HL-60 (cell line): ENCODE data around the gene TMEM244.

Experiments
- GABPA ChIP-seq: IDR thresholded peaks from 2 replicates; pipeline ENCODE4 v1.6.1; 2012; ENCODE audit warnings: low read depth
- POLR2AphosphoS5 ChIP-seq: IDR thresholded peaks from 2 replicates; pipeline ENCODE4 v1.6.1; 2012; ENCODE audit warnings: low read depth
- SPI1 ChIP-seq: IDR thresholded peaks from 2 replicates; pipeline ENCODE4 v1.6.1; 2012; ENCODE audit warnings: low read depth, mild to moderate bottlenecking, borderline replicate concordance
- TF ChIP-seq, protein P1 (sequence below): IDR thresholded peaks from one replicate; pipeline ENCODE4 v1.5.1; 2011; ENCODE audit warnings: low read length, control low read depth, inconsistent platforms; ENCODE audit not compliant: insufficient read depth

DNA sequence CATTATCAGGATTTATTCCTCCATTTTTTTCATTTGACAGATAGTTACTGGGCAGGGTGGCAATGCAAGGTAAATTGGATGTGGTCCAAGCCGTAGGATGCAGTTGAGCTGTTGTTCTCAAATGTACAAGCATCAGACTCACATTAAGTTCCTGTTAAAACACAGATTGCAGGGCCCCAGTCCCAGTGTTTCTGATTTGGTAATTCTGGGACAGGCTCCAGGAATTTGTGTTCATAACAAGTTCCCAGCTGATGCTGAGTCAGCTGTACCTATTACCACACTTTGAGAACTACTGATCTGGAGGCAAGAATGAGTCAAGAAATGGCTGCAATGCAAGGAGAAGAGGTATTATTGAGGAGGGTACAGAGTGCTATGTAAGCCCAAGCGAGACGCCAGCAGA, 11.7 kb downstream of the TMEM244 start:
- TF ChIP-seq, protein P1, sequence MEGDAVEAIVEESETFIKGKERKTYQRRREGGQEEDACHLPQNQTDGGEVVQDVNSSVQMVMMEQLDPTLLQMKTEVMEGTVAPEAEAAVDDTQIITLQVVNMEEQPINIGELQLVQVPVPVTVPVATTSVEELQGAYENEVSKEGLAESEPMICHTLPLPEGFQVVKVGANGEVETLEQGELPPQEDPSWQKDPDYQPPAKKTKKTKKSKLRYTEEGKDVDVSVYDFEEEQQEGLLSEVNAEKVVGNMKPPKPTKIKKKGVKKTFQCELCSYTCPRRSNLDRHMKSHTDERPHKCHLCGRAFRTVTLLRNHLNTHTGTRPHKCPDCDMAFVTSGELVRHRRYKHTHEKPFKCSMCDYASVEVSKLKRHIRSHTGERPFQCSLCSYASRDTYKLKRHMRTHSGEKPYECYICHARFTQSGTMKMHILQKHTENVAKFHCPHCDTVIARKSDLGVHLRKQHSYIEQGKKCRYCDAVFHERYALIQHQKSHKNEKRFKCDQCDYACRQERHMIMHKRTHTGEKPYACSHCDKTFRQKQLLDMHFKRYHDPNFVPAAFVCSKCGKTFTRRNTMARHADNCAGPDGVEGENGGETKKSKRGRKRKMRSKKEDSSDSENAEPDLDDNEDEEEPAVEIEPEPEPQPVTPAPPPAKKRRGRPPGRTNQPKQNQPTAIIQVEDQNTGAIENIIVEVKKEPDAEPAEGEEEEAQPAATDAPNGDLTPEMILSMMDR = no peak
- no peak for TF ChIP-seq POLR2AphosphoS5
- no peak for TF ChIP-seq SPI1
- TF ChIP-seq GABPA = no peak
